RPMI7951 (cell line): ENCODE measurements around the gene DTL. TPM values are rescaled to one million over a fixed set of nuclear protein-coding genes. Genes with fewer than 3 reads are reported as not detected.

Experiments used
- DNase-seq: peaks from one replicate; pipeline ENCODE4 v3.0.0-alpha.2; 2012; ENCODE audit warnings: low read depth
- total RNA-seq: library from RNA; depleted of rRNA; stranded (reverse); fragments of >200 nt; shearing (Covaris generic); gene quantifications from 2 replicates; pipeline ENCODE4 v1.2.3, GENCODE V29; 2014

DTL gene
- total RNA-seq, 1 experiment from 2014 or later: 28.0 TPM

DNA sequence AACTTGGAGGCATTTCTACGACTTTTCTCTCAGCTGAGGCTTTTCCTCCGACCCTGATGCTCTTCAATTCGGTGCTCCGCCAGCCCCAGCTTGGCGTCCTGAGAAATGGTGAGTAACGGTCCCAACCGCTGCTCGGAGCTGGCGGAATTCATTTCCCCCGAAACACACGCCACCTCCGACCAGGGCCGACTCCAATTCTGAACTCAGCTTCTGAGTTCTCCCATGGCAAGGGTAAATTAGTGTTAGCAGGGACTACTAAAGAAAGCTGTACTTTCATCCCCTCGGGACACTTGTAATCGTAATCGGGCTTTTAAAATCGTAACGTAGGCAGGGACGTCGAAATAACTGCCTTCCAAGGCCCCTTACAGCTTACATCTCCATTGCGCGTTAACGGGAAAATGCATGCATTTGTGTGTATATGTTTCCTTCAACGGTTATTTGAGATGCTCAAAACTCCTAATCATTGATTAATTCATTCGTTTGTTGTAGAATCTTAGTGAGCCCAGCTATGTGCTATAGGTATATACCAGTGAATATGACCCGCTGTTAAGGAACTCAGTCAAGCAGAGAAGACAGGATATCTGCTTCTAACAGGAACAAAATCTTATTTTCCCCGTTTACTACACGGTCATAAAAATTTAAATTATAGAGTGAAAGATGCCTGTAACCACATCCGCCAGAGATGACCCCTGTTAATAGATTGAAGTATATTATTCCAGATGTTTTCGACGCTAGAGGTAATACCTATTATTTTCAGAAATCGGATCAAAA lies 472 bp downstream of the DTL start:
- DNase-seq: no peak

DNA sequence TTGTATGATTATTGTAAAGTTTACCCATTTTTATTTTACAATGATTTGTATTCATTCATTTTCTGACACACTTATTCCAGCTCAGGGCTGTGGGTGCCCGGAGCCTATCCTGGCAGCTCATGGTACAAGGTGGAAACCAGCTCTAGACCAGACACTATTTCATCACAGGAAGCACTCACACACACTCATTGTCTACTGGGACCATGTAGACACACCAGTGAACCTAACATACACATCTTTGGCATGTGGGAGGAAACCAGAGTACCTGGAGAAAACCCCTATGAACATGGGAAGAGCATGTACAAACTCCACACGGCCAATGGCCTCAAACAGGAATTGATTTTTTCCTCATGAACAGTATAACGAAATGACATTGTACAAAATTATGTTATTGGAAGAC lies 2.4 kb downstream of the DTL start:
- peak; percentile 14 for DNase-seq

DNA sequence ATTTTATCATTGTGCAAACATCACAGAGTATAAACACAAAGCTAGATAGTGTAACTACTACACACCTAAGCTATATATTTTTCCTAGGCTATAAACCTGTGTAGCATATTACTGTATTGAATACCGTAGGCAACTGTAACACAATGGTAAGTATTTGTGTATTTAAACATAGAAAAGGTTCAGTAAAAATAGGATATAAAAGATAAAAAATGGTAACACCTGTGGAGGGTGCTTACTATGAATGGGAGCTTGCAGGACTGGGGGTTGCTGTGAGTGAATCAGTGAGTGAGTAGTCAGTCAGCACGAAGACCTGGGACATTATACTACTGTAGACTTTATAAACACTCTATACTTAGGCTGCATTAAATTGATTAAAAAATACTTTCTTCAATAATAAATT lies 4.1 kb downstream of the DTL start:
- DNase-seq: no peak

DNA sequence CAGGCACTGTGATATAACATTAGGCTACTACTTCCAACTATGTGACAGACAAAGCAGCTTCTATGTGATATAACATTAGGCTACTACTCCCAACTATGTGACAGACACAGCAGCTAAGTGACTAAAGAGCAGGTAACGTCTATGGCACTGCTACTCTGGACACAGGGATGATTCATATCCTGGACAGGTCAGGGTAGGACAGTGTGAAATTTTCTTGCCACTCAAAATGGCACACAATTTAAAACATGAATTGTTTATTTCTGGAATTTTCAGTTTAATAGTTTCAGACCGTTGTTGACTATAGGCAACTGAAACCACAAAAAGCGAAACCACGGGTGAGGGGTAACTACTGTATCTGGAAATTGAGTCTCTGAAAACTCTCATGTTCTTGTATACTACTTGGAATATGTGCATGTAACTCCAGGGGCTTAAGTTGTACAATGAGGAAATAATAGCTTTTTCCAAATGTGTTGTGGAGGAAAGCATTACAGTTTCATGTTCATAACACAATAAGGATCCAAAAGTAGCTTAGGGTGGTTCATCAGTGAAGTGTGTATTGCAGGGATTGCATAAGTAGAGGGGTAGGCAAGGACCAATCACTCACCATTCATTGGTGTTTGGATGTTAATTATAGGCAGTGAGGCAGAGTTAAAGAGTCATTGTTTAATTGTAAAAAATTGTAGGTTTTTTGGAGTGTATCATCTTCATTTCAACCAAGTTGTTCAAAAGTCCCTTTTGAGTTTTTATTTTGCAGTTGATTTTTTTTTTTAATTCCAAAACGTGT lies 5.3 kb downstream of the DTL start:
- DNase-seq: peak; percentile 14

DNA sequence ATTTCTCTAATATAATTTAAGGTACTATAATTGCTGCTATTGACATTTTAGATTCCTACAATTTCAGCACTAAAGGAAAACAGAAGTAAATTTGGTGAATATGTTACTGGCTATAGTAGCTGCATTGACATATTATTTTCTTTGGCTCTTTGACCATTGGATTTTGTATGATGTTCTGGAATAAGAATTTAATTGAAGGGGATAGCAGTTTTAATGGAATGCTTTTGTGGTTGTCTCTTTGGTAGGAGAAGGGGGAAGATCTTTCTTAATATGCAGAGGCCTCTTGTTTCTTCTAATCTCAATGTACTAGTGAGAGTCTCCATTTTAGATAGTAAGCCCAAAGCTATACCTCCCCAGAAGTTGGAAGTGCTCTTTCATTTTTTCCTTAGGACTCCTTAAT lies 6.9 kb downstream of the DTL start:
- no peak for DNase-seq

DNA sequence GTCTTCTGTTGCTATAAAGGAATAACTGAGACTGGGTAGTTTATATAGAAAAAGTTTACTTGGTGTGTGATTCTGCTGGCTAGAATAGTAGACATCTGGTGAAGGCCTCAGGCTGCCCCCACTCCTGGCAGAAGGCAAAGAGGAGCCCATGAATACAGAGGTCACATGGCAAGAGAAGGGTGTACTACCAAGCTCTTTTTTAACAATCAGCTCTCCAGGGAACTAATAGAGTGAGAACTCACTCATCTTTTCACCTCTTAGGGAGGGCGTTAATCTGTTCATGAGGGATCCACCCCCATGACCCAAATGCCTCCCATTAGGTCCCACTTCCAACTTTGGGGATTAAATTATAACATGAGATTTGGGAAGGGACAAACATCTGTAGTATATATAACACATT lies 9.3 kb downstream of the DTL start:
- DNase-seq: no peak

DNA sequence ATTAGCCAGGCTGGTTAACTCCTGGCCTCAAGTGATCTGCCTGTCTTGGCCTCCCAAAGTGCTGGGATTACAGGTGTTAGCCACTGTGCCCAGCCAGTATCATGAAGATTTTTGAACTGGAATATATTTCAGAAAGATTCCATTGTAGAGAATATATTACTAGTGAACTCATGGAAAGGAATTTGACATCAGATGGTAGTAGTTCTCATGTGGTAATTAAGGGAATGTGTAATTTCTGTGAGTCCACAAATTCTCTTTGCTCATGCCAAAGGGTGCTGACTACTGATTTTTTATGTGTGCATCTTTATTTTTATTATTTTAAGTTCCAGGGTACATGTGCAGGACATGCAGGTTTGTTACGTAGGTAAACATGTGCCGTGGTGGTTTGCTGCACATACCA lies 10.4 kb downstream of the DTL start:
- no peak for DNase-seq

DNA sequence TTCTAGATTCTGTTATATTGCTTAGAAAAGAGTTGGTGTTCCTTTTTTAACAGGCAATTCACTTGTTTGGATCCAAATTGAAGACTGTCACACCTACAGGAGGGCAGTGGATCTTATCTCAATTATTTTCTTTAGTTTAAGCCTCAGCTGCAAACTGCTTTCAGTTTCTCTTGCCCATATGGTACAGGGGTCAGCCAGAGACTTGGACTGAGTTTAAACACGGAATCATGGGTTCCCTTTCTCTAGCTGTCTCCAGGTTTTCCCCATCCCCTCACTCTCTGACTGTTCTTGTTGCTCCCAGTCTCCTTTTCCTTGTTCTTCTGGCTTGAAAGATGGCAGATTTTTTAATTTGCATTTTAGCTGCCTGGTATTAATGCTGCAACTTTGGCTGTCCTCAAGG lies 18.4 kb downstream of the DTL start:
- DNase-seq: no peak

DNA sequence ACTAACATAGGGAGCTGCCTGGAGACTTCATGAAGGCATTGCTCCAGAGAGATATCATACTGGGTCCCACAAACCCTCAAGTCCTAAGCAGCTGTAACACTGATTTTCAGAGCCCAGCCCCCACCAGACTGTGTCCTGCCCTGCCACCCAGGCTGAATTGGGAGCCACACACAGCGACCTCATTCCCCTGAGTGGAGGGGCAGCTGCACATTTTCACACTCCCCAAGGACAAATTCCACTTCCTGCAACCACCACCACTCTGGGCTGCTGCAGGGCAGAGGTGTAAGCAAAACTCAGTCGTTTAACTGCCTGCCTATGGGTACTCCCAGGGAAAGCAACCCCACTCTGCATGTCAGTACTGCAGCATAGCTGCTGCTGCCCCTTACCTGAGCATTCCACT lies 19.8 kb downstream of the DTL start:
- no peak for DNase-seq

DNA sequence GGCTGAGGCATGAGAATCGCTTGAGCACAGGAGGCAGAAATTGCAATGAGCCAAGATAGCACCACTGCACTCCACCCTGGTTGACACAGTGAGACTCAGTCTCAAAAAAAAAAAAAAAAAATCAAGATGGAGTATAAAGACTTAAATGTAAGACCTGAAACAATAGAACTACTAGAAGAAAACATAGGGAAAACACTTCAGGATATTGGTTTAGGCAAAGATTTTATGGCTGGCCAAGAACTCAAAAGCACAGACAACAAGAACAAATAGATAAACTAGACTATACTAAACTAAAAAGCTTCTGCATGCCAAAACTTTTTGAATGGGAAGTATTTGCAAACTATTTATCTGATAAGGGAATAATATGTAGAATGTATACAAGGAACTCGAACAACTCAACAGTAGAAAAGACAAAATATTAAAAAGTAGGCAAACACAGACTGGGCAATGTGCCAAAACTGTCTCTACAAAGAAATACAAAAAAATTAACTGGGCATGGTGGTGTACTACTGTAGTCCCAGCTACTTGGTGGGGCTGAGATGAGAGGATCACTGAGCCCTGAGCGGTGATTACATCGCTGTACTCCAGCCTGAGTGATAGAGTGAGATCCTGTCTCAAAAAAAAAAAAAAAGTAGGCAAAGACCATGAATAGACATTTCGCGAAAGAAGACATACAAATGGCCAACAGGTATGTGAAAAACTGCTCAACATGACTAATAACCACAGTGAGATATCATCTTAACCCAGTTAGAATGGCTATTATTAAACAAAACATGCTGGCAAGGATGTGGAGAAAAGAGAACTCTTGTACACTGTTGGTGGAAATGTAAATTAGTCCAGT lies 25.3 kb downstream of the DTL start:
- DNase-seq: peak; percentile 9

DNA sequence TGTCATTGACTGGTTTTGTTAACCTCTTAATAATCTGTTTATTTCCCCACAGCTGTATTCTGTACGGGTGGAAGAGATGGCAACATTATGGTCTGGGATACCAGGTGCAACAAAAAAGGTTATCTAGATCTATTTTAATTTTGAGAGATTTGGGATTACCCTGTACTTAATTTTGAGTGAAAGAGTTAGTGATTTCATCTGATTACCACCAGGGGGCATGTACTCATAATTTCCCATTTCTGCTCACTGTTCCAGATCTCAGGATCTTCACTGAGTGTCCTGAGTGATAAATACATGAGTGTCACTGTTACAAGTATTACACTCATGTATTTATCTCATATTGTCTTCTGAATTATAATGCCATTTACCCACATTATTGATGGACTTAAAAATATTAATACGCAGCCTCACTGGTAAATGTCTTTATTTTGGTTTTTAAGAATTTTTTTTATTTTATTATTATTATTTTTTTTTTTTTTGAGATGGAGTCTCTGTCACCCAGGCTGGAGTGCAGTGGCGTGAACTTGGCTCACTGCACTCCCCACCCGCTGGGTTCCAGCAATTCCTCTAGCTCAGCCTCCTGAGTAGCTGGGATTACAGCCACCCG lies 27.4 kb downstream of the DTL start:
- peak; percentile 54 for DNase-seq

DNA sequence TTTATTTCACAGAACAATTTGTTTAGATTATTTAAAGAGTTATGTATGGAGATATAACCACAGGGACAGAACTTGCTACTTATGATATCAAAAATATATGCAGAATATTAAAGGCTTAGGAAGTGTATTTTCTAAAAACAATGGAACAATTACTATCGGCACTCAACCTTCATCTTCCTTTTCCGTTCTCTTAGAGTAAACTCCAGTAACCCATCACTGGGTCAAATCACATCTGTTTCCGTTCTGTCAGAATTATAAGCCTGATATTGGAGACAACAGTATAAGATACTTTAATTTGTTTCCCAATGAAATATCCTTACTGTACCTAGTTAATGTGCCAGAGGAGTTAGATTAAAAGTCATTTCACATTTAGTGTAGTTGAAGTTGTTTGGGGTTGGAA lies 32.2 kb downstream of the DTL start:
- DNase-seq: no peak

DNA sequence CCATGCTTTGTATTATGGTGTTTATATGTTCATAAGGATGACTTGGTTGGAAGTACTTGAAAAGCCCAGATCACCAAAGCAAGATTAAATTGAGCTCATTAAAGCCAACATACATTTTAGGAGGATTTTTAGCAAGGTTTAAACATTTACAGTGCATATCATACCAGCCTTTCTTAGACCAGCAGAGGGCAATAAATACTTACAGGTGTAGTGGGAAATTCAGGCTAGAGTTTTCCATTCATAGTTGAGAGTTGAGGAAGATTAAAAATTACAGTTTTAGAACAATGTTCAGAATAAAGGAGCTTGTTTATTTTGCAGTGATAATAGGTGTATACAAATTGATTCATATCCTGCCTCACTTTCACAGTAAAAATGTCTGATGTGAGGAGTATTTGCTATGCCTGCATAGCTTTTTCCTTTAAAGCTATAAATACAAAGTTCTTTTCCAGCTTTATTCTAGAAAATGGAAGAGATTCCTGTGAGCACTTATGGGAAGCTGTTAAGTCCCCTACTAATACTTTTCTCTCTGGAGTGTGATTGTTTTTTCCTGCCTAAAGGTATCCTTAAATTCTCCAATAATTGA lies 35.3 kb downstream of the DTL start:
- peak; percentile 30 for DNase-seq

DNA sequence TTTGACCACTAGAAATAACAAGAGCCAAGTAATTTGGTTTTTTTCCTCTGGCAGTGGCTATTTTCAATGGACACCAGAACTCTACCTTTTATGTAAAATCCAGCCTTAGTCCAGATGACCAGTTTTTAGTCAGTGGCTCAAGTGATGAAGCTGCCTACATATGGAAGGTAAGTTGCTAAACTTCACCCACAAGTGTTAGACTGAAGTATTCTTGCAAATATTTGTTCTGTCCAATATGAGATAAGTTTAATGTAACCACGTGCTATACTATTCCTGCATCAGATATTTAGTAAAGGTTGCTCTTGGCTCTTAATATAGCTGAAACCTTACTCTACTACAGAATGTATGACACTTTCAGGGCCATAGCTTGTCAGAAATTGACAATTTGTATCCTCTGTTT lies 36.5 kb downstream of the DTL start:
- no peak for DNase-seq

DNA sequence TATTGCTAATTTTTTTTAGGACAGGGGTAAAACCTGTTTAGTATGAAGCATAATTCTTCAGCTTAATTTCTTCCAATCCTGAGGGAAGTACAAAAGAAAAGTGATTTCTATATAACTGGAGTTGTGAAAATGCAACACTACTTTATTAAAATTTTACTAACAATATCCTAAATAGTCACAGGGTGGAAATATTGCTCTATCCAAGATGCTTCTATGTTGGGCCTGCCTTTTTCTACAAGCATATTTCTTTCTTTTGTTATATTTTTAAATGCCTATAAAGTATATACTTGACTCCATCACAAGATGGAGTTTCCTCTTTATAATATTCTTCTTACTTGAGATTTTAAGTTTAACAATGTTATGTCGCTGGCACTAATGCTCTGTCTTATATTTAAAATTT lies 37.9 kb downstream of the DTL start:
- DNase-seq: no peak

DNA sequence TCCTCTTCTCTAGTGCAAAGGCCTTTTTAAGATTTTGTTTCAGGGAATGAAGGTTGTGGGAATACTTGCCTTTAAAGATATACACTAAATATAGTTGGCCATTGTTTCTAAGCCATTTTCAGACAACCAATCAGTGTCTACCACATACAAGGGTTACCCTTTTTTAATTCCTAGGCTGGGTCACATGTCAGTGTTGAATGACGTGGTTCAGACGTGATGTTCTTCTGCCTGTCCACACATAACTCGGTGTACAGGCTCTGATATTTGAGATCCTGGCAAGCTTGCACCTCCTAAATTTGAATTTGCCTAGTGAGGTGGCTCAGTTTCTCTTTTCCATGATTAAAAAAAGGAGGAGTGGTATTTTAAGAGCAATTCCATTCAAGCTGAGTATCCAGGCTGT lies 38.8 kb downstream of the DTL start:
- no peak for DNase-seq

DNA sequence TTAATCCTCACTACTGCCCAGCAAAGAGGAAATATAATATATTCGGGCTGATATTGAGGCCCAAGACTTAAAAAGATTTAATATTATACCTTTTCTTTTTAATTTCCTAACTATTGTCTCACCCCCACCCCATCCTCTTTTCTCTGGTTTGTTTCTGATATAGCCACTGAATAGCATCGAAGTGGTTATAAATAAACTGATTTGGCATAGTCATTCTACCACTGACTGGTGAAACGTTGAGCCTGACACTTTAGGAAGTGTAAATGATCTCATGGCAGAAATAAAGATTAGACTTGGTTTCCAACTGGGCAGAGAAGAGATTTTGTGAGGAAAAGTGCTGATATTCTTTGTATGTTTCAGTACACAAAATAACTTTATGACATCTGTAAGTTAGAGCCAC lies 39.3 kb downstream of the DTL start:
- no peak for DNase-seq

DNA sequence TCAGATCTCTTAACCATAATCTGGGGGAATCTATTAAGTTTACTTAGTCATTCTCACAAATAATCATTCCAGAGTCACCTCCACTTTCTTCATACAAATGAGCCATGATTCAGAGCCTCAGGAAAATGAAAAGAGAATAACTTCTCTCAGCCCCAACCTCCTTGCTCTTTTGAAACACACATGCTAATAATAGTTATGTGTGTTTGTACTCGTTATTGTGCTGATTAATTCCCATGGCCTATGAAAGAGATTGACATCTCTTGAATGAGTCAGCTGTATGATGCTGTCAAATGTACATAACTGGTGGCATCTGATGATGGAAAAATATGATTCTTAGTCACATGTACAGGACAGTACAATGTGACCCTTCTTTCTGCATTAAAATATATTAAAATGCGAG lies 41.5 kb downstream of the DTL start:
- DNase-seq: no peak

DNA sequence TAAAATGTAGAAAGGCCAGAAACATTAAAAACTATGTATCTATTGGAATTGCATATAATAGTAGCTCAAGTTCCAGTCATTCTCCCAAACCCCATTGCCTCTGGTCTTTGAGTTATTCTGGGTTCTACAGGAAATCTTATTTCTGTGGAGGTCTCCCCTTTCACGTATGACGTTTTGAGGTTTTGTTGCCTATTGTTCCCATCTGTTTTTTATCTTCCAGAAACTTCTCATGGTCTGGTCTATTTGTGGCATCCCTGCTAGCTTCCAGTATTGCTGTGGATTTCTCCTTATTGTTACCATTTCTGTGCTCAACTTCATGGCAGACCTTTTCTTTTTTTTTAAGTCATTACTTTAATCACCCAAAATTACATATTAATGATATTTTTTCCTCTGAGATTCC lies 43.3 kb downstream of the DTL start:
- no peak for DNase-seq

DNA sequence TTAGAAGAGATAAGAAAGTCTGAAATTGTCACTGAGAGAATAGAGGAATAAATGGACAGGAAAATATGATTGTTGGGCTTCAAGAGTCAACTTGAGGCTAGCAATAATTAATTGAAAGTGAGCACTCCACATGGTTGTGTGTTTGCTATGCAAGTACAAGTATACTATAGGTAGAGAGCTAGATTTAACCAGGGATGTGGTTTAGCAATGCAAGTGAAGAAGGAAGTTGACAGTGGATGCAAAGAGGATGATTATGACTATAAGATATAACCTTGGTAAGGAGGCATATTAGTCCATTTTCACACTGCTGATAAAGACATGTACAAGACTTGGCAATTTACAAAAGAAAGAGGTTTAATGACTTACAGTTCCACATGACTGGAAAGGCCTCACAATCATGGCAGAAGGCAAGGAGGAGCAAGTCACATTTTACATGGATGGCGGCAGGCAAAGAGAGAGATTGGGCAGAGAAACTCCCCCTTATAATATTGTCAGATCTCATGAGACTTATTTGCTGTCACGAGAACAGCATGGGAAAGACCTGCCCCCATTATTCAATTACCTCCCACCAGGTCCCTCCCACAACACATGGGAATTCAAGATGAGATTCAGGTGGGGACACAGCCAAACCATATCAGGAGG lies 47.3 kb downstream of the DTL start:
- no peak for DNase-seq

DNA sequence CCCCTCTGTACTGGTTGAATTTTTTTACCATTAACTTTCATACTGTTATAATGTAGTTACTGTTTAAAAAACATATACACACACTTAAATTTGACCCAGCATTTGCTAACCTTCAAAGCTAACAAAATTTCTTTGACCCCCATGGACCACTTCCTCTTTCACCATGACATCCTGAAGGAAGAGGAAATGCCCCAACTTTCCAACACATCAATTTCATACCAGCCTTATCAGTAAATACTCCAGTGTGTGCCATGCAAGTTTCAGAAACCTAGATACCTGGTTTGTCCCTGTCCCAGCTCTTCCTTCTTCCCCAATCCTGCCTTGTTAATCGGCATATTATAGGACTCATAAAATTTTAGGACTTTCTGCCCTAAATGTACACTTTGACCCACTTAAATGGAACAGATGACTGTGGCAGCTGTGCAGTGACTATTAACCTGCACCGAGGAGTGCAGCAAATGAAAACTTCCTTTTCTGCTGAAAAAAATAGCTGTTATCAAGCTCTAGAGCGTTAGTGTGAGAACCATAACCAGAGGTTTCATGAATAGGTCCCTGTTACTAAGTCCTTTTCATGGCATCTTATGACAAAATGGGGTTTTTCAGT lies 54.1 kb downstream of the DTL start:
- DNase-seq: no peak
